ENCODE measurements around the gene CBX7. TPM values are rescaled to one million over a fixed set of nuclear protein-coding genes. Genes with fewer than 3 reads are reported as not detected.
A peak's percentile ranks its signal among the peaks of the same experiment; 100 is the strongest.

The CBX7 gene
- total and polyA plus RNA-seq, 4 experiments from 2014 or later = 22.8 to 198 (median 110) TPM

GRCh38 chr22:39178206-39179111, 26.0 kb upstream of the CBX7 start:
- H3K4me1 ChIP-seq (ENCODE audit: insufficient read depth, low read length) = peaks cover 39% of the 10 kb centered on the region
- no peak for DNase-seq
- no peaks in the 10 kb centered on the region for H3K27me3 ChIP-seq (ENCODE audit: insufficient read depth, low read length)
- H3K36me3 ChIP-seq (ENCODE audit: insufficient read depth, low read length) = no peaks in the 10 kb centered on the region
- H3K27me3 Mint-ChIP-seq = no peaks in the 10 kb centered on the region
- ChIA-PET POLR2A (ENCODE audit: partially characterized antibody) (interaction anchor here (1.0 to 11.8 kb wide), 4 partner anchors 8 to 136 kb away, joined by 3 to 433 read pairs (median 6); partner anchors contain the start of gene RPL3), CTCF (ENCODE audit: partially characterized antibody) (interaction anchor here (3.0 to 19.5 kb wide), 2 partner anchors 8 to 136 kb away, joined by 13 to 477 read pairs; partner anchors contain the start of gene RPL3)
- H3K4me3 Mint-ChIP-seq = peak overlapping the region in 5 of 8 donors; percentile 20 to 76 (median 44)
- peaks cover 21 to 49% (median 41%) of the 10 kb centered on the region in 4 donors for H3K4me1 Mint-ChIP-seq
- H3K9me3 Mint-ChIP-seq = peaks cover 0 to 4% (median 0%) of the 10 kb centered on the region in 8 donors
- H3K4me3 ChIP-seq (ENCODE audit: low read length in 2 of 2) = no peak overlapping the region
- no peaks in the 10 kb centered on the region for H3K9me3 ChIP-seq (ENCODE audit: control insufficient read depth in 1 of 2, low read length in 2 of 2)
- H3K36me3 Mint-ChIP-seq = peaks cover 0 to 4% of the 10 kb centered on the region in 2 donors
- H3K27ac Mint-ChIP-seq = peak overlapping the region; percentile 57 to 89 (median 87)
- intact Hi-C loops (cut with micrococcal nuclease) = no loop called here
- no peak overlapping the region for H3K27ac ChIP-seq (ENCODE audit: low read depth, low read length)

DNA sequence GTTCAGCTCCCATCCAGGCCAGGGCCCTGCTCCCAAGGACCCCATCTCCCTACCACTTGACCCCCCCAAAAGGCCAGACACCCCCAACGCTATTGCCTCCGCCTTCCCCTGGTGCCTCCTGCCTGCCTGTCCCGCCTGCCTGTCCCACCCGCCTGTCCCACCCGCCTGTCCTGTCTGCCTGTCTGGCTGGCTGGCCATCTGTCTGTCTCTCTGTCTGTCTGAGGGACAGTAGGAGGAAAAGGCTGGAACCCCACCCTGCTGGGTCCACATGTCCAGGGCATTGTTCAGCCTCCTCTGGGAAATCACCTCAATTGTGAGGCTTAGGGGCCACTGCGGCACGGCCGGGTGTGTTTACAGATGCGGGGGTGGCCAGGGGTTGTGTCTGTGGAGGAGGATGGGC, 25.3 kb upstream of the CBX7 start:
- H3K27ac Mint-ChIP-seq = peak overlapping the region; percentile 57 to 90 (median 87)

GRCh38 chr22:39177456-39177775, 24.9 kb upstream of the CBX7 start:
- peak overlapping the region in 1 of 8 donors; percentile 76 for H3K4me3 Mint-ChIP-seq

More for the DNA sequence above, 25.3 kb upstream of the CBX7 start:
- ChIA-PET CTCF (ENCODE audit: partially characterized antibody) (interaction anchor here (19.5 kb wide), 1 partner anchor 137 kb away, joined by 477 read pairs; the partner anchor contains the start of gene RPL3), POLR2A (ENCODE audit: partially characterized antibody) (interaction anchor here (11.8 kb wide), 1 partner anchor 137 kb away, joined by 433 read pairs; the partner anchor contains the start of gene RPL3)
- Histone ChIP-seq H3K27ac (ENCODE audit: low read depth, low read length) (no peak overlapping the region), H3K36me3 (ENCODE audit: insufficient read depth, low read length) (no peaks in the 10 kb centered on the region), H3K9me3 (ENCODE audit: control insufficient read depth in 1 of 2, low read length in 2 of 2) (no peaks in the 10 kb centered on the region), H3K4me3 (ENCODE audit: low read length in 2 of 2) (no peak overlapping the region), H3K4me1 (ENCODE audit: insufficient read depth, low read length) (peaks cover 46% of the 10 kb centered on the region), H3K27me3 (ENCODE audit: insufficient read depth, low read length) (no peaks in the 10 kb centered on the region)
- Mint-ChIP-seq H3K4me3 (peak overlapping the region in 4 of 8 donors; percentile 20 to 76 (median 45)), H3K9me3 (peaks cover 0 to 4% (median 0%) of the 10 kb centered on the region in 8 donors), H3K4me1 (peaks cover 28 to 56% (median 48%) of the 10 kb centered on the region in 4 donors), H3K36me3 (peaks cover 0 to 4% of the 10 kb centered on the region in 2 donors), H3K27me3 (no peaks in the 10 kb centered on the region)
- intact Hi-C loops (cut with micrococcal nuclease) = no loop called here
- no peak for DNase-seq

GRCh38 chr22:39176714-39177455, 24.4 kb upstream of the CBX7 start:
- POLR2A ChIA-PET (ENCODE audit: partially characterized antibody) = interaction anchor here (7.3 to 11.8 kb wide), 2 partner anchors 66 to 138 kb away, joined by 167 to 433 read pairs; partner anchors contain the start of genes PDGFB and RPL3
- peaks cover 52% of the 10 kb centered on the region for H3K4me1 ChIP-seq (ENCODE audit: insufficient read depth, low read length)
- no peak overlapping the region for H3K27ac ChIP-seq (ENCODE audit: low read depth, low read length)
- no peaks in the 10 kb centered on the region for H3K27me3 Mint-ChIP-seq
- CTCF ChIA-PET (ENCODE audit: partially characterized antibody) = interaction anchor here (1.7 to 19.5 kb wide), 2 partner anchors 38 to 138 kb away, joined by 4 to 477 read pairs; partner anchors contain the start of gene RPL3
- H3K9me3 Mint-ChIP-seq = peaks cover 0 to 4% (median 0%) of the 10 kb centered on the region in 8 donors
- no peaks in the 10 kb centered on the region for H3K9me3 ChIP-seq (ENCODE audit: control insufficient read depth in 1 of 2, low read length in 2 of 2)
- DNase-seq = no peak
- intact Hi-C loops (cut with micrococcal nuclease) = no loop called here
- peaks cover 29 to 61% (median 50%) of the 10 kb centered on the region in 4 donors for H3K4me1 Mint-ChIP-seq
- H3K27me3 ChIP-seq (ENCODE audit: insufficient read depth, low read length) = no peaks in the 10 kb centered on the region
- no peaks in the 10 kb centered on the region for H3K36me3 ChIP-seq (ENCODE audit: insufficient read depth, low read length)
- peaks cover 0 to 4% of the 10 kb centered on the region in 2 donors for H3K36me3 Mint-ChIP-seq
- H3K4me3 ChIP-seq (ENCODE audit: low read length in 2 of 2) = no peak overlapping the region
- no peak overlapping the region for H3K4me3 Mint-ChIP-seq
- H3K27ac Mint-ChIP-seq = peak overlapping the region in 6 of 7 donors; percentile 48 to 90 (median 66)

More at GRCh38 chr22:39177456-39177775, 24.9 kb upstream of the CBX7 start:
- intact Hi-C loops (cut with micrococcal nuclease) = no loop called here
- H3K27ac ChIP-seq (ENCODE audit: low read depth, low read length) = no peak overlapping the region
- Mint-ChIP-seq H3K27me3 (no peaks in the 10 kb centered on the region), H3K36me3 (peaks cover 0 to 4% of the 10 kb centered on the region in 2 donors), H3K9me3 (peaks cover 0 to 4% (median 0%) of the 10 kb centered on the region in 8 donors), H3K27ac (peak overlapping the region in 6 of 7 donors; percentile 48 to 90 (median 84)), H3K4me1 (peaks cover 28 to 56% (median 48%) of the 10 kb centered on the region in 4 donors)
- ChIA-PET CTCF (ENCODE audit: partially characterized antibody) (interaction anchor here (19.5 kb wide), 1 partner anchor 137 kb away, joined by 477 read pairs; the partner anchor contains the start of gene RPL3), POLR2A (ENCODE audit: partially characterized antibody) (interaction anchor here (11.8 kb wide), 1 partner anchor 137 kb away, joined by 433 read pairs; the partner anchor contains the start of gene RPL3)
- no peaks in the 10 kb centered on the region for H3K27me3 ChIP-seq (ENCODE audit: insufficient read depth, low read length)
- H3K9me3 ChIP-seq (ENCODE audit: control insufficient read depth in 1 of 2, low read length in 2 of 2) = no peaks in the 10 kb centered on the region
- no peak for DNase-seq
- no peak overlapping the region for H3K4me3 ChIP-seq (ENCODE audit: low read length in 2 of 2)
- peaks cover 48% of the 10 kb centered on the region for H3K4me1 ChIP-seq (ENCODE audit: insufficient read depth, low read length)
- no peaks in the 10 kb centered on the region for H3K36me3 ChIP-seq (ENCODE audit: insufficient read depth, low read length)

DNA sequence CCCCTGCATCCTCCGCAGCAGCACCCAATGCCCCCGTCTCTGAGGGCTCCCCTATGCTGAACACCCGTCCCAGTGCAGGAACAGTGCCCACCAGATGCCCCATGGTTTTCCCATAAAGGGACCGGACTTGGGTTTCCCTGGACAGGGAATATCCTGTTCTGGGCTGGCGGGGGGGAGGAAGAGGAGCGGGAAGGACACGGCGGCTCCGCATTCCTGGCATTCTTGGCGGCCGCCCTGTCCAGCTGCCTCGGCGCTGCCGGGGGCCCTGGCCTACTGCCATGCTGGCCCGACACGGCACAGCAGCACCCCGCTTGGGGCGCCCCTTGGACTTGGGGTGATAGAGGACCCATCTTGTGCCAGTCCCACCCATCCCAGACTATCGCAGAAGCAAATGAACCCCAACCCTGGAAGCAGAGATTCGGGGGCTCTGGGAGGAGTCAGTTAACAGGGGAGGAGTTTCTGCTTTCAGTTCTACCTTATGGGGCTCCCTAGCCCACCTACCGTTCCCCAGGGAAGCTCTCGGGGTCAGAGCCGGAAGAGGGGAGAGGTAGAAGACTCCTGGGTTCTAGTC, 23.7 kb upstream of the CBX7 start:
- Mint-ChIP-seq H3K27ac (peak overlapping the region in 6 of 7 donors; percentile 21 to 98 (median 79)), H3K9me3 (peaks cover 0 to 4% (median 0%) of the 10 kb centered on the region in 8 donors), H3K36me3 (peaks cover 0 to 4% of the 10 kb centered on the region in 2 donors), H3K4me1 (peaks cover 33 to 68% (median 56%) of the 10 kb centered on the region in 4 donors), H3K27me3 (no peaks in the 10 kb centered on the region), H3K4me3 (no peak overlapping the region)
- no peaks in the 10 kb centered on the region for H3K9me3 ChIP-seq (ENCODE audit: control insufficient read depth in 1 of 2, low read length in 2 of 2)
- ChIA-PET POLR2A (ENCODE audit: partially characterized antibody) (interaction anchor here (3.0 to 11.8 kb wide), 3 partner anchors 67 to 139 kb away, joined by 8 to 433 read pairs (median 167); partner anchors contain the start of genes PDGFB and RPL3), CTCF (ENCODE audit: partially characterized antibody) (interaction anchor here (1.7 to 19.5 kb wide), 2 partner anchors 39 to 139 kb away, joined by 4 to 477 read pairs; partner anchors contain the start of gene RPL3)
- no peaks in the 10 kb centered on the region for H3K27me3 ChIP-seq (ENCODE audit: insufficient read depth, low read length)
- no peak for DNase-seq
- no peak overlapping the region for H3K27ac ChIP-seq (ENCODE audit: low read depth, low read length)
- no peaks in the 10 kb centered on the region for H3K36me3 ChIP-seq (ENCODE audit: insufficient read depth, low read length)
- no peak overlapping the region for H3K4me3 ChIP-seq (ENCODE audit: low read length in 2 of 2)
- peaks cover 58% of the 10 kb centered on the region for H3K4me1 ChIP-seq (ENCODE audit: insufficient read depth, low read length)
- intact Hi-C loops (cut with micrococcal nuclease) = no loop called here

DNA sequence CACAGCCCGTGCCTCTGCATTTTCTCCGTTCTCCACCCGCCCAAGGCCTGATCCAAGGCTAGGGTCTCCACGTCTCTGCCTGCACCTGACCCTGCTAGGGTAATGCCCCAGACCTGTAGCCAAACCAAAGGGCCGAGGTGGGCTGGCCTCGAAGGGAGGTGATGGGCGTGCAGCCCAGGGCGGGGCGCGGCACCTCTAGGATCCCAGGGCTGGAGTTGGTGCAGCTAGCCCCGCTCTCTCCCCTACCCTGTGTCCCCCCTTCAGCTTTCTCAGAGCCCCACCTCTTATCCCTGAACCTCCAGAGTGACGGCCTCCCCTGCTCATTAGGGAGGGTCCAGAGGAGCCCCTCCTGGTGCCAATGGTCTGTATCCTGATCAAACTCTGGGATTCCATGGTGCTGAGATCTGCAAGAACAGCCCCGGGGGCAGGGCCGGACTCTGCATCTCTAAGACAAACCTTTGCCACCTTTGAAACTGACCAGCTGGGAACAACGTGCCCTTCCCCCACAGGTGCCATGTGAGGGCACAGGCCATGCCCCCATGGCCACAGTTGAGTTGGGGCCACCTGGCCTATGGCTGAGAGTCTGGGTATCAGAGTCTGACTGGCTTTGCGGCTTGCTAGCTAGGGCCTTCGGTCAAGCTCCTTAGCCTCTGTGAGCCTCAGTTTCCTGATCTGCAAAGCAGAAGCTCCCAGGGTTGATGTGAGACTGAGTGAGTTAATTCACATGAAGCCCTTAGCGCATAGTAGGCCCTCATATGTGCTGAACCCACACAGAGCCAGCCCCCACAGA, 23.1 kb upstream of the CBX7 start:
- no peaks in the 10 kb centered on the region for H3K27me3 Mint-ChIP-seq
- Histone ChIP-seq H3K4me1 (ENCODE audit: insufficient read depth, low read length) (peaks cover 65% of the 10 kb centered on the region), H3K27me3 (ENCODE audit: insufficient read depth, low read length) (no peaks in the 10 kb centered on the region), H3K4me3 (ENCODE audit: low read length in 2 of 2) (peak overlapping the region in 1 of 2 donors; percentile 23), H3K36me3 (ENCODE audit: insufficient read depth, low read length) (no peaks in the 10 kb centered on the region), H3K27ac (ENCODE audit: low read depth, low read length) (peak overlapping the region; percentile 76), H3K9me3 (ENCODE audit: control insufficient read depth in 1 of 2, low read length in 2 of 2) (no peaks in the 10 kb centered on the region)
- H3K4me1 Mint-ChIP-seq = peaks cover 38 to 75% (median 62%) of the 10 kb centered on the region in 4 donors
- intact Hi-C loops (cut with micrococcal nuclease) = no loop called here
- no peak for DNase-seq
- H3K9me3 Mint-ChIP-seq = peaks cover 0 to 1% (median 0%) of the 10 kb centered on the region in 8 donors
- peak overlapping the region; percentile 79 to 98 (median 93) for H3K27ac Mint-ChIP-seq
- peak overlapping the region in 3 of 8 donors; percentile 5 to 29 (median 15) for H3K4me3 Mint-ChIP-seq
- POLR2A ChIA-PET (ENCODE audit: partially characterized antibody) = interaction anchor here (0.6 to 11.8 kb wide), 9 partner anchors 8 to 347 kb away, joined by 3 to 433 read pairs (median 8); partner anchors contain the start of genes CBX7, PDGFB and RPL3
- CTCF ChIA-PET (ENCODE audit: partially characterized antibody) = interaction anchor here (1.0 to 19.5 kb wide), 4 partner anchors 21 to 353 kb away, joined by 3 to 477 read pairs (median 4); partner anchors contain the start of gene RPL3
- peaks cover 0 to under 1% of the 10 kb centered on the region in 2 donors for H3K36me3 Mint-ChIP-seq
